Neural progenitor cell (in vitro differentiated cells): ENCODE measurements around the gene IRAK3. TPM values are rescaled to one million over a fixed set of nuclear protein-coding genes. Genes with fewer than 3 reads are reported as not detected.

Source experiments
- DNase-seq: peaks from one replicate; pipeline ENCODE4 v3.0.0-alpha.2; 2016; ENCODE audit warnings: low spot score
- H2AFZ ChIP-seq: fragments of 200-600 bp; sonication (generic); replicated peaks from 2 replicates; pipeline ENCODE4 v1.6.1; 2016; ENCODE audit warnings: antibody characterized with exemption
- H3F3A ChIP-seq: fragments of 200-600 bp; sonication (generic); 2 replicates; pipeline ENCODE4 v1.6.1; 2016; ENCODE audit warnings: antibody characterized with exemption, low read depth
- H3K27ac ChIP-seq: fragments of 200-600 bp; sonication (generic); 2 replicates; pipeline ENCODE4 v1.5.1; 2016; ENCODE audit warnings: mild to moderate bottlenecking
- H3K27me3 ChIP-seq: fragments of 200-600 bp; sonication (generic); 2 replicates; pipeline ENCODE4 v1.6.1; 2016; ENCODE audit warnings: mild to moderate bottlenecking, moderate library complexity
- H3K36me3 ChIP-seq: fragments of 200-600 bp; sonication (generic); 2 replicates; pipeline ENCODE4 v1.5.1; 2016
- H3K4me1 ChIP-seq: fragments of 200-600 bp; sonication (generic); 2 replicates; pipeline ENCODE4 v1.6.1; 2016; ENCODE audit warnings: mixed run types
- H3K4me2 ChIP-seq: fragments of 200-600 bp; sonication (generic); 2 replicates; pipeline ENCODE4 v1.6.1; 2016
- H3K4me3 ChIP-seq: fragments of 200-600 bp; sonication (generic); 2 replicates; pipeline ENCODE4 v1.5.1; 2016
- H3K79me2 ChIP-seq: fragments of 200-600 bp; sonication (generic); 2 replicates; pipeline ENCODE4 v1.6.1; 2016; ENCODE audit warnings: low read depth
- H3K9ac ChIP-seq: fragments of 200-600 bp; sonication (generic); 2 replicates; pipeline ENCODE4 v1.6.1; 2016
- H3K9me3 ChIP-seq: fragments of 200-600 bp; sonication (generic); 2 replicates; pipeline ENCODE4 v1.5.1; 2016; ENCODE audit warnings: low read depth
- H4K20me1 ChIP-seq: fragments of 200-600 bp; sonication (generic); 2 replicates; pipeline ENCODE4 v1.6.1; 2016; ENCODE audit warnings: low read depth
- H3K27ac Mint-ChIP-seq: 3 replicates; pipeline ENCODE4 v1.8.0; 2021; ENCODE audit warnings: mixed read lengths
- H3K27me3 Mint-ChIP-seq: 2 replicates; pipeline ENCODE4 v1.8.0; 2022; ENCODE audit warnings: low read depth, mild to moderate bottlenecking, inconsistent platforms, moderate library complexity, mixed read lengths; ENCODE audit not compliant: insufficient read depth
- H3K36me3 Mint-ChIP-seq: 3 replicates; pipeline ENCODE4 v1.8.0; 2021; ENCODE audit warnings: mixed read lengths
- H3K4me1 Mint-ChIP-seq: 3 replicates; pipeline ENCODE4 v1.8.0; 2021; ENCODE audit warnings: mixed read lengths
- H3K4me3 Mint-ChIP-seq: 3 replicates; pipeline ENCODE4 v1.8.0; 2021; ENCODE audit warnings: mild to moderate bottlenecking, moderate library complexity, mixed read lengths
- H3K9me3 Mint-ChIP-seq: 3 replicates; pipeline ENCODE4 v1.8.0; 2020; ENCODE audit warnings: mixed read lengths
- CTCF ChIP-seq: fragments of 200-600 bp; sonication (generic); IDR thresholded peaks from 2 replicates; pipeline ENCODE4 v1.5.1; 2017; ENCODE audit warnings: antibody characterized with exemption, mild to moderate bottlenecking
- EZH2 ChIP-seq: fragments of 200-600 bp; sonication (generic); IDR thresholded peaks from 2 replicates; pipeline ENCODE4 v1.6.1; 2017; ENCODE audit warnings: antibody characterized with exemption, mild to moderate bottlenecking, moderate library complexity
- EZH2phosphoT487 ChIP-seq: fragments of 200-600 bp; sonication (generic); IDR thresholded peaks from 2 replicates; pipeline ENCODE4 v1.6.1; 2017; ENCODE audit warnings: antibody characterized with exemption
- total RNA-seq: library from RNA; depleted of rRNA; stranded (reverse); fragments of >200 nt; gene quantifications from 2 replicates; pipeline ENCODE4 v1.2.3, GENCODE V29; 2015; ENCODE audit warnings: low replicate concordance

The IRAK3 gene
- total RNA-seq, 1 donor from 2014 or later = 3.0 TPM

- Mint-ChIP-seq H3K4me1 (no peaks in the 10 kb centered on the region), H3K27ac (no peak overlapping the region), H3K36me3 (no peaks in the 10 kb centered on the region), H3K4me3 (no peak overlapping the region), H3K27me3 (no peaks in the 10 kb centered on the region), H3K9me3 (peaks cover 5% of the 10 kb centered on the region)
- H3K4me1 ChIP-seq = no peaks in the 10 kb centered on the region
- DNase-seq = peak; percentile 16
- H3F3A ChIP-seq = no peaks in the 10 kb centered on the region
- peak; percentile 58 for TF ChIP-seq CTCF
- TF ChIP-seq EZH2phosphoT487 = no peak
- no peak for TF ChIP-seq EZH2
- no peak overlapping the region for H3K4me2 ChIP-seq
- H3K36me3 ChIP-seq = no peaks in the 10 kb centered on the region
- no peak overlapping the region for H3K9ac ChIP-seq
- no peaks in the 10 kb centered on the region for H4K20me1 ChIP-seq
- H3K4me3 ChIP-seq = no peak overlapping the region
- H2AFZ ChIP-seq = no peak overlapping the region
- H3K9me3 ChIP-seq = no peaks in the 10 kb centered on the region
- H3K27ac ChIP-seq = no peak overlapping the region
- H3K27me3 ChIP-seq = no peaks in the 10 kb centered on the region
- H3K79me2 ChIP-seq = no peaks in the 10 kb centered on the region
Measured at GRCh38 chr12:66279123-66279712, 90.2 kb downstream of the IRAK3 start.

GRCh38 chr12:66280561-66280960 lies 91.5 kb downstream of the IRAK3 start:
- peaks cover 5% of the 10 kb centered on the region for H3K9me3 Mint-ChIP-seq
- H3K4me3 ChIP-seq = no peak overlapping the region
- H3K27ac ChIP-seq = no peak overlapping the region
- no peaks in the 10 kb centered on the region for H3K4me1 ChIP-seq
- no peaks in the 10 kb centered on the region for H3K36me3 ChIP-seq
- no peak overlapping the region for H3K9ac ChIP-seq
- H3K9me3 ChIP-seq = no peaks in the 10 kb centered on the region
- H3K36me3 Mint-ChIP-seq = no peaks in the 10 kb centered on the region
- no peak overlapping the region for H3K4me3 Mint-ChIP-seq
- no peaks in the 10 kb centered on the region for H3K4me1 Mint-ChIP-seq
- no peaks in the 10 kb centered on the region for H3F3A ChIP-seq
- H4K20me1 ChIP-seq = no peaks in the 10 kb centered on the region
- no peak overlapping the region for H3K27ac Mint-ChIP-seq
- DNase-seq = no peak
- H2AFZ ChIP-seq = no peak overlapping the region
- no peaks in the 10 kb centered on the region for H3K79me2 ChIP-seq
- H3K27me3 ChIP-seq = no peaks in the 10 kb centered on the region
- no peak overlapping the region for H3K4me2 ChIP-seq
- TF ChIP-seq EZH2phosphoT487 (no peak), EZH2 (no peak), CTCF (no peak)
- no peaks in the 10 kb centered on the region for H3K27me3 Mint-ChIP-seq

GRCh38 chr12:66282244-66282643 lies 93.2 kb downstream of the IRAK3 start:
- no peak overlapping the region for H3K4me3 Mint-ChIP-seq
- H3K27ac Mint-ChIP-seq = no peak overlapping the region

More at GRCh38 chr12:66282244-66282643, 93.2 kb downstream of the IRAK3 start:
- Mint-ChIP-seq H3K4me1 (no peaks in the 10 kb centered on the region), H3K27me3 (no peaks in the 10 kb centered on the region), H3K9me3 (peaks cover 5% of the 10 kb centered on the region), H3K36me3 (no peaks in the 10 kb centered on the region)
- Histone ChIP-seq H3K4me1 (no peaks in the 10 kb centered on the region), H3K79me2 (no peaks in the 10 kb centered on the region), H3K27me3 (no peaks in the 10 kb centered on the region), H3F3A (no peaks in the 10 kb centered on the region), H3K9ac (no peak overlapping the region), H2AFZ (no peak overlapping the region), H3K27ac (no peak overlapping the region), H3K4me3 (no peak overlapping the region), H3K4me2 (no peak overlapping the region), H4K20me1 (no peaks in the 10 kb centered on the region), H3K9me3 (no peaks in the 10 kb centered on the region), H3K36me3 (no peaks in the 10 kb centered on the region)
- TF ChIP-seq CTCF = no peak
- no peak for DNase-seq
